Prostate gland (tissue), 2 donors: ENCODE data around the gene CDK5R1.

Experiments used
- CTCF ChIP-seq, 4 experiments: fragments of 200-600 bp in 2 of 4; fragments of 450-650 bp in 2 of 4; sonication (generic) in 2 of 4; IDR thresholded peaks; 1 replicate in 3 of 4; 2 replicates in 1 of 4; pipeline ENCODE4 v1.5.1; 2016 to 2019; ENCODE audit warnings: antibody characterized with exemption in 4 of 4, mild to moderate bottlenecking in 2 of 4, moderate library complexity in 2 of 4
- POLR2AphosphoS5 ChIP-seq: sonication (generic); formaldehyde crosslinking; IDR thresholded peaks from one replicate; pipeline ENCODE4 v1.6.1; 2017; ENCODE audit warnings: antibody characterized with exemption

DNA sequence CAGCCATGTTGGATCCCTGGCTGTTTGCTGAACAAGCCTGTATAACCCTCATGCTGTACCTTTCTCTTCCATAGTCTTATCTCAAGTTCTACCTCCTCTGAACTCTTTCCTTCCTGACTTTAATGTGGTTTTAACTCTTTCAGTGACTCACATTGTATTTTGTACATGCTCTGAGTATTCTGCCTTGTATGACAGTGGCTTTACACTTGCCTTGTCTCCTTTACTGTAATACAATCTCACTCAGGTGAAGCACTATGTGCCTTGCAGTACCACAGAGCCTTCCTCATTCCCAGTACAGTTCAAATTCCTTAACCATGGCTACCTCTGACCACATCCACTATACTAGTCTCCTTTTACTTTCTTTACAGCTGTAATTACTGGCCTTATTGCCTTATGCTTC lies 28.4 kb upstream of the CDK5R1 start:
- no peak for TF ChIP-seq CTCF (IDR thresholded peaks at IDR 0.05)
- TF ChIP-seq POLR2AphosphoS5, result no peak
